IPS DF 6.9 (cell line): ENCODE data around the gene TNIK.

ENCODE experiments used
- DNase-seq: peaks from one replicate; pipeline ENCODE4 v3.0.0-alpha.2; 2013; ENCODE audit warnings: low read depth, low spot score
- H3K27ac ChIP-seq: one replicate; pipeline ENCODE4 v1.5.1; 2013; ENCODE audit warnings: low read length, control low read depth
- H3K27me3 ChIP-seq: 2 replicates; pipeline ENCODE4 v1.6.1; 2013; ENCODE audit warnings: mild to moderate bottlenecking, low read length; ENCODE audit not compliant: control insufficient read depth, insufficient read depth
- H3K36me3 ChIP-seq: 2 replicates; pipeline ENCODE4 v1.6.1; 2013; ENCODE audit warnings: low read length; ENCODE audit not compliant: control insufficient read depth, insufficient read depth
- H3K4me1 ChIP-seq: 2 replicates; pipeline ENCODE4 v1.6.1; 2013; ENCODE audit warnings: low read length; ENCODE audit not compliant: control insufficient read depth, insufficient read depth
- H3K4me3 ChIP-seq: 2 replicates; pipeline ENCODE4 v1.5.1; 2013; ENCODE audit warnings: mild to moderate bottlenecking, low read length
- H3K9me3 ChIP-seq: 2 replicates; pipeline ENCODE4 v1.6.1; 2013; ENCODE audit warnings: low read length, inconsistent platforms; ENCODE audit not compliant: control insufficient read depth, insufficient read depth
- WGBS: extraction: QIAGEN DNeasy Blood & Tissue Kit; methylation state at CpG from one replicate; pipeline ENCODE4 v1.1.7; 2013; ENCODE audit warnings: mixed read lengths, missing lambda C conversion rate; ENCODE audit not compliant: insufficient read length, insufficient coverage; 5-methylcytosine and 5-hydroxymethylcytosine counted together

The TNIK gene

DNA sequence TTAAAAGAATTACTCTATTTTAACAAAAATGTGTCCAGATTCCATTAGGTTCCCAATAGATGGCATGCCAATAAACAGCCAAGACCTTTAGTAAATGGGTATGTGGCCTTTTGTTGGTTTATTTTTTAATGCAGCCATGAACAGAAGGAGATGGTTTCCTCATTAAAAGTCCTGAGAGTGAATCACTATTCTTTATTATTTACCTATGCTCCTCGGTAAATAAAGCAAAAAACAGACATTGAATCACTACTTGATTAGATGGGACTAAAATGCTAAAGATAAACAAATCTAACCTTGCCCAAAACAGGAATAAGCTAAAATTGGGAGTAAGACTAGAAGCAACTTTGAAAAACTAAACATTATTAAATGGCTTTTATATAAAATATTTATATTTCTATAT is 94.2 kb downstream of the TNIK start:
- Histone ChIP-seq H3K36me3 (no peaks in the 10 kb centered on the region), H3K4me3 (no peak overlapping the region), H3K9me3 (no peaks in the 10 kb centered on the region), H3K27ac (no peak overlapping the region), H3K27me3 (no peaks in the 10 kb centered on the region), H3K4me1 (no peaks in the 10 kb centered on the region)
- DNase-seq: no peak
- no CpG with 5 or more reads among the region's 1 CpG for WGBS

- Histone ChIP-seq H3K36me3 (no peaks in the 10 kb centered on the region), H3K27ac (no peak overlapping the region), H3K27me3 (no peaks in the 10 kb centered on the region), H3K4me3 (no peak overlapping the region), H3K4me1 (no peaks in the 10 kb centered on the region), H3K9me3 (no peaks in the 10 kb centered on the region)
- no CpG with 5 or more reads among the region's 2 CpGs for WGBS
- DNase-seq: no peak
Observed at GRCh38 chr3:171365489-171365888, 94.7 kb downstream of the TNIK start.

- no peaks in the 10 kb centered on the region for H3K27me3 ChIP-seq
- no peak for DNase-seq
- H3K36me3 ChIP-seq: no peaks in the 10 kb centered on the region
- no peaks in the 10 kb centered on the region for H3K9me3 ChIP-seq
- no peak overlapping the region for H3K4me3 ChIP-seq
- no peaks in the 10 kb centered on the region for H3K4me1 ChIP-seq
- H3K27ac ChIP-seq: no peak overlapping the region
Observed at GRCh38 chr3:171364500-171364899, 95.7 kb downstream of the TNIK start.

DNA sequence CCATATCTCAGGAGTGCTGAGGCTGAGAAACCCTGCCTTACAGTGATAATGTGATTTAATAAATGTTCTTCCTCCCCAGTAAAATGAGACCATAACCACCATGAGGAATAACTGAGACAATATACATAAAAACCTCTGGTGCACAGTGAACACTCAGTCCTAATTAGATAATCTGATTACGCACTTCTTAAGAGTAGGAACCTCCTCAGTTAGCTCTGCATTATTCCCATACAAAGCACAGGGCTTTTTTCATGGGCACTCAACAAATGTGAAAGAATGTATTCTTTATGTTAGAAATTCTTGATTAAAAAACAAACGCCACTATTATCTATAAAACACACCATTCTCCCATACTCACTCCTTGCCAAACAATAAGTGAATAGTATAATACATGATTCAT is 97.0 kb downstream of the TNIK start:
- H3K4me1 ChIP-seq: no peaks in the 10 kb centered on the region
- WGBS: 100% methylated on average over 1 of the region's 2 CpGs
- no peak overlapping the region for H3K4me3 ChIP-seq
- no peaks in the 10 kb centered on the region for H3K27me3 ChIP-seq
- H3K27ac ChIP-seq: no peak overlapping the region
- no peak for DNase-seq
- no peaks in the 10 kb centered on the region for H3K36me3 ChIP-seq
- no peaks in the 10 kb centered on the region for H3K9me3 ChIP-seq

- no peak overlapping the region for H3K27ac ChIP-seq
- no peak overlapping the region for H3K4me3 ChIP-seq
- no peak for DNase-seq
- no peaks in the 10 kb centered on the region for H3K9me3 ChIP-seq
- H3K4me1 ChIP-seq: no peaks in the 10 kb centered on the region
- H3K36me3 ChIP-seq: no peaks in the 10 kb centered on the region
- no peaks in the 10 kb centered on the region for H3K27me3 ChIP-seq
Observed at GRCh38 chr3:171362575-171362974, 97.6 kb downstream of the TNIK start.

- DNase-seq: no peak
- WGBS: no CpG with 5 or more reads among the region's 2 CpGs
- Histone ChIP-seq H3K27me3 (no peaks in the 10 kb centered on the region), H3K4me1 (no peaks in the 10 kb centered on the region), H3K36me3 (no peaks in the 10 kb centered on the region), H3K9me3 (no peaks in the 10 kb centered on the region), H3K4me3 (no peak overlapping the region), H3K27ac (no peak overlapping the region)
Observed at GRCh38 chr3:171358881-171359198, 101.4 kb downstream of the TNIK start.

GRCh38 chr3:171358181-171358880 is 101.9 kb downstream of the TNIK start:
- H3K36me3 ChIP-seq: no peaks in the 10 kb centered on the region
- no peak overlapping the region for H3K4me3 ChIP-seq
- H3K9me3 ChIP-seq: no peaks in the 10 kb centered on the region
- no CpG with 5 or more reads among the region's 10 CpGs for WGBS
- no peaks in the 10 kb centered on the region for H3K4me1 ChIP-seq
- no peaks in the 10 kb centered on the region for H3K27me3 ChIP-seq
- no peak for DNase-seq
- no peak overlapping the region for H3K27ac ChIP-seq

GRCh38 chr3:171357721-171358120 is 102.5 kb downstream of the TNIK start:
- H3K27ac ChIP-seq: no peak overlapping the region
- H3K4me3 ChIP-seq: no peak overlapping the region
- no peaks in the 10 kb centered on the region for H3K4me1 ChIP-seq
- no CpG with 5 or more reads among the region's 8 CpGs for WGBS
- H3K27me3 ChIP-seq: no peaks in the 10 kb centered on the region
- no peaks in the 10 kb centered on the region for H3K36me3 ChIP-seq
- H3K9me3 ChIP-seq: no peaks in the 10 kb centered on the region
- DNase-seq: no peak

DNA sequence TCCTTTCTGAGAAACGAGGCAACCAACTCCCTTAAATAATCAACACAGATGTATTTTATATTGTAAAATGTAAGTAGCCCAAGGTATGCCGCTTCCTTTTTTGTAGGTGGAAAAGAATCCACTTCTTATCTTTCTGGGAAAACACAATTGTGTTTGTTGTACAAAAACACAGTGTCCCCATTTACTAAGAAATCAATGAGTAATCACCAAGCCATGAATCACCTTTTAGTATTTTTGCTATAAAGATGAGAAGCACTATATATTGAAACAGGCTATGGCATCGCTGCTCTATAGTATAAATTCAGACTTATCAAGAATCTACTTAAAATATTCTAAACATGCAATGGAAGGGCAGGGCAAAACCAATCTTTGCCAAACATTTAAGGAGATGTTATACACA is 104.0 kb downstream of the TNIK start:
- Histone ChIP-seq H3K4me1 (no peaks in the 10 kb centered on the region; the same call in 1 of the 2 replicates), H3K27me3 (no peaks in the 10 kb centered on the region), H3K36me3 (no peaks in the 10 kb centered on the region), H3K4me3 (no peak overlapping the region), H3K9me3 (no peaks in the 10 kb centered on the region), H3K27ac (no peak overlapping the region)
- DNase-seq: no peak
- WGBS: no CpG with 5 or more reads among the region's 3 CpGs

DNA sequence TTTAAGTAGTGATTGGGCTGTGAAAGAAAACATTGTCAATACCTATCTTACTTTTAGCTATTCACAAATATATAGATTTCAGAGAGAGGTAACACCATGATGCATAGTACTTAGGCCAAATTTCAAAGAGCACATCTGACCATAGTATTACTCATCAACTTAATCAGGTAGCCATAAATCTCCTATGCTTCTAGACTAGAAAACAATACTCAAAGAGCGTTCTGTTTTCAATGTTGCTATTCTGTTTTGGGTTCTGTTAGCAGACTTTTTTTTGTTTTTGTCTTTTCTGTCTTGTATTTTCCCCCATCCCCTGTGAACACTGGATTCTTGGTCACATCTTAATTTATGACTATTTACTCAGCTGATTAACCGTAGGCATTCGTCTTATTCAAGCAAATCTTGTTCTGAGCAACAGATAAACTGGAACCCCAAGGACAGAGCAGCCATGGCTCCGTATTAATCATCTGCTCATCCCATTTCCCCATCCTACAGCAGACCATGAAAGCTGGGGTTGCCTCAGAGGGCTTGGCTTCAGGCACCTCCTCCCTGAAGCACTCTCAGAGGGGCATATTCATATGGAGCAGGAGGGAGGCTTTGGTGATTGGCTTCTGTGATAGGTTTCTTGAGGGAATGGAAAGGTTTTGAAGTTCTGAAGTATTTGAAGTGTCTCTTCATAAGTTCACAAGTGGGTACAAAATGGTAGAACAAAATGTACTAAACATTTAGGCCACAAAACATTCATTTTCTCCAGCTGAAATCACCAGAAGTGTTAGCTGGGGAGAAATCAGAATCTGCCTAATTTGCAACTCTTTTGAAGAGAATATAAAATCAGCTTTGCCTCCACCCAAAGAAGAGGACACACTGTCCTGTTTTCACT is 105.3 kb downstream of the TNIK start:
- H3K4me1 ChIP-seq: no peaks in the 10 kb centered on the region; the same call in 1 of the 2 replicates

More for the DNA sequence above, 105.3 kb downstream of the TNIK start:
- DNase-seq: no peak
- Histone ChIP-seq H3K27ac (no peak overlapping the region), H3K36me3 (no peaks in the 10 kb centered on the region), H3K4me3 (no peak overlapping the region), H3K9me3 (no peaks in the 10 kb centered on the region), H3K27me3 (no peaks in the 10 kb centered on the region)
- WGBS: no CpG with 5 or more reads among the region's 4 CpGs
